ENCODE measurements around the gene MIA2. TPM values are rescaled to one million over a fixed set of nuclear protein-coding genes. Genes with fewer than 3 reads are reported as not detected.

The MIA2 gene
- total RNA-seq, 1 experiment from 2014 or later = 16.9 TPM

- DNase-seq (ENCODE audit: low read depth, low spot score) = no peak
- in situ Hi-C loops (cut with HindIII; ENCODE audit: low pct_unique_long_range_greater_than_20kb, low sequenced_read_pairs) = no loop called here
Measured at GRCh38 chr14:39395555-39396254, 162.0 kb downstream of the MIA2 start.

- in situ Hi-C loops (cut with HindIII; ENCODE audit: low pct_unique_long_range_greater_than_20kb, low sequenced_read_pairs) = no loop called here
- no peak for DNase-seq (ENCODE audit: low read depth, low spot score)
Measured at GRCh38 chr14:39396448-39396847, 162.7 kb downstream of the MIA2 start.

DNA sequence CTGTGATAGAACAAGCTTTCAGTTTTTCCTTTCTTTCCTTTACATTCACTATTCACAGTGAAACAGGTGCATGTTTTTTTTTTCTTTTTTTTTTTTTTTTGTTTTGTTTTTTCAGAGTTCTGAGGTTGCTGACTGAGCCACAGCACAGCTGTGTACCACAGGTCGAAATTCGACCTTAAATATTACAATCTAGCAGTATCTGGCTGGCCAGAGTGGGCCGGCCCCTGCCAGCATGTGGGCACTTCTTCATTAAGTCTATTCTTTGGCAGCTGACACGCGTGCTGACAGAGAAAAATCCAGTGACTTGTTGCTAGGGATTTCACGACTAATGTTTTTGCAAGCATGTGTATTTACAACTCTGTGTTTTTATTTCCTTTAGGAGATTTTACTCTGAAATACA, 164.7 kb downstream of the MIA2 start:
- no peak for DNase-seq (ENCODE audit: low read depth, low spot score)
- in situ Hi-C loops (cut with HindIII; ENCODE audit: low pct_unique_long_range_greater_than_20kb, low sequenced_read_pairs) = no loop called here

GRCh38 chr14:39406560-39406959, 172.8 kb downstream of the MIA2 start:
- no peak for DNase-seq (ENCODE audit: low read depth, low spot score)
- in situ Hi-C loops (cut with HindIII; ENCODE audit: low pct_unique_long_range_greater_than_20kb, low sequenced_read_pairs) = no loop called here

DNA sequence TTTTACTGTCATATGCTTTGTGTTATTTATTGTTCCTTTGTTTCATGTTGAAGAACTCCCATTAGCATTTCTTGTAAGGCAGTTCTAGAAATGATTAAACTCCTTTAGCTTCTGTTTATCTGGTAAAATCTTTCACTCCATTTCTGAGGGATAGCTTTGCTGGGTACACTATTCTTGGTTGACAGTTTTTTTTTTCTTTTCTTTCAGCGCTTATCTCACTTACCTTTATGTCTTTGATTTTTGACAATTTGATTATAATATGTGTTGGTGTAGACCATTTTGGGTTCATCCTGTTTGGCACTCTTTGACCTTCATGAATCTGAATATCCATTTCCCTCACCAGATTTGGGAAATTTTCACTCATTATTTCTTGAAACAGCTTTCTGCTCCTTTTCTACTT, 182.4 kb downstream of the MIA2 start:
- in situ Hi-C loops (cut with HindIII; ENCODE audit: low pct_unique_long_range_greater_than_20kb, low sequenced_read_pairs) = no loop called here
- no peak for DNase-seq (ENCODE audit: low read depth, low spot score)

- peak; percentile 45 for DNase-seq (ENCODE audit: low read depth, low spot score)
- in situ Hi-C loops (cut with HindIII; ENCODE audit: low pct_unique_long_range_greater_than_20kb, low sequenced_read_pairs) = no loop called here
Measured at GRCh38 chr14:39417014-39417413, 183.3 kb downstream of the MIA2 start.

- in situ Hi-C loops (cut with HindIII; ENCODE audit: low pct_unique_long_range_greater_than_20kb, low sequenced_read_pairs) = no loop called here
- peak; percentile 25 for DNase-seq (ENCODE audit: low read depth, low spot score)
Measured at GRCh38 chr14:39419272-39419671, 185.6 kb downstream of the MIA2 start.

- DNase-seq (ENCODE audit: low read depth, low spot score) = no peak
- in situ Hi-C loops (cut with HindIII; ENCODE audit: low pct_unique_long_range_greater_than_20kb, low sequenced_read_pairs) = no loop called here
Measured at GRCh38 chr14:39422243-39422642, 188.5 kb downstream of the MIA2 start.

DNA sequence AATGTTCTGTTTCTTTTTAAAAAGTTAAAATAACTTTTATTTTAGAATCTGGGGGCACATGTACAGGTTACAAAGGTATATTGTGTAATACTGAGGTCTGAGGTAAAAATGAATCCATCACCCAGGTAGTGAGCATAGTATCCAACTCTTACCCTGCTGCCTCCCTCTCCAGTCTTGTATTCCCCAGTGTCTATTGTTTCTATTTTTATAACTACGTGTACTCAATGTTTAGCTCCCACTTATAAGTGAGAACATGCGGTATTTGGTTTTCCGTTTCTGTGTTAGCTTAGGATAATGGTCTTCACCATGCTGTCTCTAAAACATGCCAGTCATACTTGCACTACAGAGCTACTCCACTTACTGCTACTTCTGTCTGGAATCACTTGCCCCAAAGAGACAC, 190.1 kb downstream of the MIA2 start:
- in situ Hi-C loops (cut with HindIII; ENCODE audit: low pct_unique_long_range_greater_than_20kb, low sequenced_read_pairs) = no loop called here
- DNase-seq (ENCODE audit: low read depth, low spot score) = no peak

GRCh38 chr14:39425947-39426346, 192.2 kb downstream of the MIA2 start:
- in situ Hi-C loops (cut with HindIII; ENCODE audit: low pct_unique_long_range_greater_than_20kb, low sequenced_read_pairs) = no loop called here
- no peak for DNase-seq (ENCODE audit: low read depth, low spot score)

GRCh38 chr14:39426605-39427004, 192.9 kb downstream of the MIA2 start:
- peak; percentile 51 for DNase-seq (ENCODE audit: low read depth, low spot score)
- in situ Hi-C loops (cut with HindIII; ENCODE audit: low pct_unique_long_range_greater_than_20kb, low sequenced_read_pairs) = no loop called here

DNA sequence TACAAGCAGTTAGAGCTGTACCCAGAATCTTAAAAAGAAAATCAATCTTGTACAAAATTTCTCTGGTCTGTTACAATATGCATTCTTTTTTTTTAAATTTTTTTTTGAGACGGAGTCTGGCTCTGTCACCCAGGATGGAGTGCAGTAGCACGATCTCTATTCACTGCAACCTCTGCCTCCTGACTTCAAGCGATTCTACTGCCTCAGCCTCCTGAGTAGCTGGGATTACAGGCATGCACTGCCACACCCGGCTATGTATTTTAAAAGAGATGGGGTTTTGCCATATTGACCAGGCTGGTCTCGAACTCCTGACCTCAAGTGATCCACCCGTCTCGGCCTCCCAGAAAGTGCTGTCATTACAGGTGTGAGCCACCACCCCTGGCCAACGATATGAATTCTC, 194.4 kb downstream of the MIA2 start:
- in situ Hi-C loops (cut with HindIII; ENCODE audit: low pct_unique_long_range_greater_than_20kb, low sequenced_read_pairs) = no loop called here

DNA sequence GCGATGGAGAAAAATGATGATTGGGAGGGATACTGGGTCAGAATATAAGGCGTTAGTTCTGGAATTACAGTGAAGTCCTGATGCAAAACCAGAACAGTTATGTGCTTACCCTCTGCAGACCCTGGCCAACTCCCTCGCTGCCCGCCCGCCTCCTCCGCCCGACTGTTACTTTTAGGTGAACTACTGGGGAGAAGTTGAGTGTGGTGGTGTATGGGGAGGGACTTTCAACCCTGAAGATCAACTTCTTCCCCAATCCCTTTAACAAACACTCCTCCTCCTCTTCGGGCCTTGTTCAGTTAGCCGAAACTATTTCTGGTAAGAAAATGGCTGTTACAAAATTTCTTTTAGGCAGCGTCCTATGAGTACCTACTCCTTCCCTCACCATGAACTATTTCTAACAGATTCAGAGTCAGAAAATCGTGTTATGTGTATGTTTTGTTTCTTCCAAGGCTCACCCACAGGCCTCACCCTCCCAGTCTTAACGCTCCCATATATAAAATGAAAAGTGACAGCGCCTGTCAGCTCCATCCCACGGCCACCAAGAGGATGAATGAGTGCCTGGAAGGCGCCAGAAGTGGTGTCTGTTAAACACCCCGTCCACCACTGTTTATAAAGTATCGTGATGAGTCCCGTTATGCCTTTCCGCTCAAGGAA, 197.2 kb downstream of the MIA2 start:
- no peak for DNase-seq (ENCODE audit: low read depth, low spot score)
- in situ Hi-C loops (cut with HindIII; ENCODE audit: low pct_unique_long_range_greater_than_20kb, low sequenced_read_pairs) = no loop called here

More for the DNA sequence above, 194.4 kb downstream of the MIA2 start:
- DNase-seq (ENCODE audit: low read depth, low spot score) = no peak

GRCh38 chr14:39431416-39432178, 197.9 kb downstream of the MIA2 start:
- in situ Hi-C loops (cut with HindIII; ENCODE audit: low pct_unique_long_range_greater_than_20kb, low sequenced_read_pairs) = no loop called here
- DNase-seq (ENCODE audit: low read depth, low spot score) = peak; percentile 13

DNA sequence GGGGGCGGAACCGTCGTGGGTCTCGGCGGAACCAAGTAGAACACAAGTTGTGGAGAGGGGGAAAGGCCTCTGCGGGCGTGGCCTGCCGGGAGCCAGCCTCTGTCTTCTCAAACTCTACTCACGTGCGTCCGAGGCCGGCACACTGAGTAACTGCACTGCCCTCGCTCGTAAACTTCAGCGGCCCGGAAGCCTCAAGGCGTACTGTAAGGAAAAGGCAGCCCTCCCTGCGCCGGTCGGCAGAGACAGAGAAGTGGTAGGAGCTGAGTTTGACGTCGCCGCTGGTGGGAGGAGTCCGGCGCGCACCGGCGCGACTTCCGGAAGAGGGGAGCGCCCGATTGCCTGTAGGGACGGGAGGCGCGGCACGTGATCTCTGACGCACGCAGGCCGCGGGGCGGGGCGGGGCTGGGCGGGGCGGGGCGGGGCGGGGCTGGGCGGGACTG, 198.5 kb downstream of the MIA2 start, which contains the start of gene FBXO33:
FBXO33 (minus strand) TSS at position 255 of the 440 bp plus-strand sequence. CDS start 271 bp downstream, outside the sequence.
- DNase-seq (ENCODE audit: low read depth, low spot score) = peak; percentile 92
- in situ Hi-C loops (cut with HindIII; ENCODE audit: low pct_unique_long_range_greater_than_20kb, low sequenced_read_pairs) = no loop called here

- DNase-seq (ENCODE audit: low read depth, low spot score) = peak; percentile 90
- in situ Hi-C loops (cut with HindIII; ENCODE audit: low pct_unique_long_range_greater_than_20kb, low sequenced_read_pairs) = no loop called here
Measured at GRCh38 chr14:39432619-39433451, 199.1 kb downstream of the MIA2 start.

DNA sequence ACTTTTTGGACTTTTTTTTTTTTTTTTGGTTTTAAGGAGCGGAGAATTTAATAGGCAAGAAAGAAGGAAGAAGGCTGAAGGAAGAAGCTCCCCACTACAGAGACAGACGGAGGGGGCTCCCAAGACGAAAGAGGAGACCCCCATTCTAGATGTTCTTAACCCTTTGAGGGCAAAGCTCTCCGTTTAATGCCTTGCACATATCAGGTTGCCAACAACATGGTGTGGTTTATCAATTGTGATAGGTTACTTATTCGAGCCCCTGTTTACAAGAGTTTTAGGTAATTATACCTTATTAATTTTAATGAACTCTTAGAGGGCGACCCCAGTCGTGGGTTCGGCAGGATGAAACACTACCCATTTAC, 199.7 kb downstream of the MIA2 start:
- DNase-seq (ENCODE audit: low read depth, low spot score) = no peak
- in situ Hi-C loops (cut with HindIII; ENCODE audit: low pct_unique_long_range_greater_than_20kb, low sequenced_read_pairs) = no loop called here

DNA sequence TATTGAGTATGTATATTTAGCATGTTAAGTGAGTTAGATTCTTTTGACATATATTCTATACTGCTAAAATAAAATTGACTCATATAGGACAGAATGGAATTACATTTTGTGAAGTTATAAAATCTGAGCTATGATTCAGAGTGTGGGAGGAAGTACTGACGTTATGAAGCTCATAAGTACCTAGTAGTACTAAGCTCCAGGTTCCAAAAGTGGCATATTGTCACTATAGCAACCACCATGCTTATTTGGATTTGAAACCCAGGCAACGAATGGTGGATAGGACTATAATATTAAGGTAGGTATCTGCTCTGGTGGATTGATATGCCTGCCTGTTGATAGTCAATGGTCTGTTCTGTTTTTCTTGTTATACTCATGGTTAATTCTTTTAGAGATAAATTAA, 200.7 kb downstream of the MIA2 start:
- in situ Hi-C loops (cut with HindIII; ENCODE audit: low pct_unique_long_range_greater_than_20kb, low sequenced_read_pairs) = no loop called here

More for the DNA sequence above, 200.7 kb downstream of the MIA2 start:
- no peak for DNase-seq (ENCODE audit: low read depth, low spot score)

Data from SK-MEL-5 (cell line).